Nephron (organoid): ENCODE results near the gene PLCH1.
A peak's percentile ranks its signal among the peaks of the same experiment; 100 is the strongest.
"Not testable (repeated sequence)": the region's sequence is repeated elsewhere in the genome, so short reads cannot be mapped to it uniquely, and the experiment has no call there.

Experiments
- H3K27ac Mint-ChIP-seq, 3 experiments: 2 replicates each; pipeline ENCODE4 v1.8.0; 2020; ENCODE audit warnings: mixed read lengths in 3 of 3, mild to moderate bottlenecking in 2 of 3, moderate library complexity in 1 of 3
- H3K27me3 Mint-ChIP-seq: 2 replicates; pipeline ENCODE4 v1.8.0; 2021; ENCODE audit warnings: low read depth, mild to moderate bottlenecking, moderate library complexity, mixed read lengths
- H3K36me3 Mint-ChIP-seq: 2 replicates; pipeline ENCODE4 v1.8.0; 2020; ENCODE audit warnings: low read depth, mixed read lengths
- H3K4me1 Mint-ChIP-seq: 2 replicates; pipeline ENCODE4 v1.8.0; 2020; ENCODE audit warnings: mixed read lengths
- H3K4me3 Mint-ChIP-seq, 3 experiments: 2 replicates each; pipeline ENCODE4 v1.8.0; 2020; ENCODE audit warnings: mild to moderate bottlenecking in 3 of 3, mixed read lengths in 3 of 3, moderate library complexity in 2 of 3
- H3K9me3 Mint-ChIP-seq: 2 replicates; pipeline ENCODE4 v1.8.0; 2020; ENCODE audit warnings: mixed read lengths
- CTCF ChIP-seq, 3 experiments: fragments of 200-600 bp; sonication (generic); IDR thresholded peaks; one replicate each; pipeline ENCODE4 v1.5.0; 2021; ENCODE audit warnings: antibody characterized with exemption in 3 of 3; ENCODE audit not compliant: unreplicated experiment in 3 of 3

The PLCH1 gene

GRCh38 chr3:155640098-155640497, 104.8 kb downstream of the PLCH1 start:
- Mint-ChIP-seq H3K4me3 (no peak overlapping the region), H3K4me1 (peaks cover 30% of the 10 kb centered on the region), H3K27ac (peak overlapping the region in 1 of 3 experiments; percentile 31), H3K36me3 (peaks cover 3% of the 10 kb centered on the region), H3K9me3 (no peaks in the 10 kb centered on the region), H3K27me3 (no peaks in the 10 kb centered on the region)
- TF ChIP-seq CTCF (IDR thresholded peaks at IDR 0.05; ENCODE audit: unreplicated experiment in 3 of 3) = no peak

- Mint-ChIP-seq H3K36me3 (peaks cover 3% of the 10 kb centered on the region), H3K27me3 (no peaks in the 10 kb centered on the region), H3K9me3 (no peaks in the 10 kb centered on the region), H3K27ac (peak overlapping the region in 1 of 3 experiments; percentile 31), H3K4me3 (no peak overlapping the region), H3K4me1 (peaks cover 31% of the 10 kb centered on the region)
- TF ChIP-seq CTCF (IDR thresholded peaks at IDR 0.05; ENCODE audit: unreplicated experiment in 3 of 3) = no peak
Measured at GRCh38 chr3:155639462-155640055, 105.3 kb downstream of the PLCH1 start.

- Mint-ChIP-seq H3K4me1 (peaks cover 31% of the 10 kb centered on the region), H3K27ac (peak overlapping the region; percentile 37 to 94 (median 55)), H3K4me3 (peak overlapping the region in 1 of 3 experiments; percentile 25)
- H3K36me3 Mint-ChIP-seq, H3K9me3 Mint-ChIP-seq, H3K27me3 Mint-ChIP-seq: not testable (repeated sequence)
Measured at GRCh38 chr3:155638461-155638860, 106.4 kb downstream of the PLCH1 start.

- Mint-ChIP-seq H3K9me3 (no peaks in the 10 kb centered on the region), H3K4me3 (no peak overlapping the region), H3K27me3 (no peaks in the 10 kb centered on the region), H3K4me1 (peaks cover 31% of the 10 kb centered on the region), H3K36me3 (peaks cover 3% of the 10 kb centered on the region), H3K27ac (peak overlapping the region in 1 of 3 experiments; percentile 94)
- TF ChIP-seq CTCF (IDR thresholded peaks at IDR 0.05; ENCODE audit: unreplicated experiment in 3 of 3) = no peak
Measured at GRCh38 chr3:155637567-155637966, 107.3 kb downstream of the PLCH1 start.

- H3K9me3 Mint-ChIP-seq = no peaks in the 10 kb centered on the region
- no peak for TF ChIP-seq CTCF (IDR thresholded peaks at IDR 0.05; ENCODE audit: unreplicated experiment in 3 of 3)
- H3K36me3 Mint-ChIP-seq = peaks cover 3% of the 10 kb centered on the region
- no peaks in the 10 kb centered on the region for H3K27me3 Mint-ChIP-seq
- no peak overlapping the region for H3K27ac Mint-ChIP-seq
- H3K4me3 Mint-ChIP-seq = no peak overlapping the region
- peaks cover 38% of the 10 kb centered on the region for H3K4me1 Mint-ChIP-seq
Measured at GRCh38 chr3:155635056-155635455, 109.8 kb downstream of the PLCH1 start.

- H3K4me1 Mint-ChIP-seq = peaks cover 45% of the 10 kb centered on the region
Measured at GRCh38 chr3:155634121-155634719, 110.7 kb downstream of the PLCH1 start.

More at GRCh38 chr3:155634121-155634719, 110.7 kb downstream of the PLCH1 start:
- Mint-ChIP-seq H3K4me3 (no peak overlapping the region), H3K27me3 (no peaks in the 10 kb centered on the region), H3K9me3 (no peaks in the 10 kb centered on the region), H3K27ac (no peak overlapping the region), H3K36me3 (no peaks in the 10 kb centered on the region)
- TF ChIP-seq CTCF (IDR thresholded peaks at IDR 0.05; ENCODE audit: unreplicated experiment in 3 of 3) = no peak
